ENCODE results near the gene CCDC122.

Gene CCDC122

GRCh38 chr13:43878892-43879754 is at the start of gene CCDC122:
Gene CCDC122, minus strand, starts transcription at chr13:43879740. Its CDS starts 10,364 bp downstream, at chr13:43869376.
- peak; percentile 82 for DNase-seq

DNA sequence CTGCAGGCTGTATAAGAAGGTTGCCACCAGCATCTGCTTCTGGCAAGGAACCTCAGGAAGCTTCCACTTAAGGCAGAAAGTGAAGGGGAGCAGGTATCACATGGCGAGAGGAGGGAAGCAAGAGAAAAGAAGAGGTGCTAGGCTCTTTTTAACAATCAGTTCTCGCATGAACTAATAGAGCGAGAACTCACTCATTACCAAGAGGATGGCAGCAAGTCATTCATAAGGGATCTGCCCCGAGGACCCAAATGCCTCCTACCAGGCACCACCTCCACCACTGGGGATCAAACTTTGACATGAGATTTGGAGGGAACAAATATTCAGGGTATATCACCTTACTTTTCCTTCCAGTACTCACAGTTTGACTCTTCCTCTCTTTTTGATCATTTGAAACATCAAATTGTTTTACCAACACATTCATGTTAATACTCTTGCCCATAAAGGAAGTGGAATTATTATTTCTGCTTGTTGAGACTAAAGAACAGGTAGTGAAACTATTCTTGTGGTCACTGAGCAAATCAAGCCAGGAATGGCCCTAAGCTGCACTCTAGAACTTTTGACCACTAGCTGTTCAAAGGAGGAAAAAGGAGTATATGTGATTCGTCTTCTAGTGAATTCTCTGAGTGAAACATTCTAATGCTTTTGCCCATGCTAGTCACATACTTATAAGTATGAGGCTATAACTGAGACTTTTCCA is 45.2 kb upstream of the CCDC122 start:
- DNase-seq = no peak

DNA sequence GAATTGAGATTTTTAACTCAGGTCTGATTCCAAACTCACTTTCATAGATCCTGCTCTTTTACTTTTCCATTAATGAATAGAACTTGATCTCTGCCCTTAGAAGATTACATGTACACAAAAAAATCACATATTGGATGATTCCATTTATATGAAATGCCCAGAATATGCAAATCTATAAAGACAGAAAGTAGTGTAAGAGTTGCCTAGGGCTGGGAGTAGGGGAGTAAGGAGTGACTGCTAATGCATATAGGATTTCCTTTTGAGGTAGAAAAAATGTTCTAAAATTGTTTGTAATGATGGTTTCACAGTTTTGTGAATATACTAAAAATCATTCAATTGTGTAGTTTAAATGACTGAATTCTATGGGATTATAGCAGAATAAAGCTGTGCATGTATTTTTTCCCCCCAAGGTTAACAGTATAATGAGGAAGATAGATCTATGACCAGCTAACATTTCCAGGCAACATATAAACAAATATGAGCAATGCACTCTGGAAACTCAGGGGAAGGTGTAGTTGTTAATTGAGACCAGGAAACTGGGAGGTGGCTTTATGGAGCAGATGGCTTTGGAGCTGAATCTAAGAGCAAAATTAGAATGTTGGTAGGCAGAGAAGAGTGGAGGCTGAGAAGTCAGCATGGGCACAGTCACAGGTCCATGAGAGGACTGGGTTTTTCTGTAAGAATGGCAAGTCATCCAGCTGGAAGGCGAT is 41.6 kb upstream of the CCDC122 start:
- no peak for DNase-seq

DNA sequence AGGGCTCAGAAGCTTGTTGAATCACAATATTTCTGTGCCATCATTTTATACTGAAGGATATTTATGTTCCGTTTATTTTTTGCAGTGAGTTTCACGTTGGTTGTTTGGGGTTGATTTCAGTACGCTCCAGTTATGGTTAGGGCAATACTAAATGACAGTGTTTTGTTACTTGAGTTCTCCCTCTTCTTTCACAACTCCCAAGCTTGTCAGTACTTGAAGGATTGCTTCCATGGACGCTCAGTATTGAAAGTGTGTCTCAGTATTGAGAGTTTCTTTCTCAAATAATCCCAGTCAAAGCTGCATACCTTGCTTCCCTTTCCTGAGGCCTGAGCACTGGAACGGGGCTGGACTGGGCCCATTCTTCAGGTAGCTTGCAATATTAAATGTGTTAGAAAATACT is 39.1 kb upstream of the CCDC122 start:
- no peak for DNase-seq

- DNase-seq = no peak
These were observed 37.3 kb upstream of the CCDC122 start for GRCh38 chr13:43916828-43917227.

- DNase-seq = no peak
These were observed 35.9 kb upstream of the CCDC122 start for GRCh38 chr13:43915451-43915850.

GRCh38 chr13:43911871-43912270 is 32.3 kb upstream of the CCDC122 start:
- DNase-seq = no peak

- DNase-seq = no peak
These were observed 31.7 kb upstream of the CCDC122 start for GRCh38 chr13:43911278-43911677.

DNA sequence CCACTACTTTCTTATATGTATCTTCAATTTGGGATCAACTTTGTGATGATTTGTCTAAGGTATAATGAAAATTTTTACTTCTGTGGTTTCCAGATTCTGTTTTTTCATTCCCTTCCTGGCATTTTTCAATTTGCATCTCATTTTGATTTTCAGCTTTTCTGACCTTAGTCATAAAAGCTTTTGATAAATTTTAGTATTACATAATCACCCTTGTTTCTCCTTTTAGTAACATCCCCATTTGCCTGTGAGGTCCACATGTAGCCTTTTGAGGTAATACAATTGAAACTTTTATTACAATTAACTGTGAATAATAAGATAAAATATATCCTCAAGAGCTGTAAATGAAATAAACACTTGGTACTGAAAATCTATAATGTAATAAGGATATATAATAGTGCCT is 31.3 kb upstream of the CCDC122 start:
- no peak for DNase-seq

DNA sequence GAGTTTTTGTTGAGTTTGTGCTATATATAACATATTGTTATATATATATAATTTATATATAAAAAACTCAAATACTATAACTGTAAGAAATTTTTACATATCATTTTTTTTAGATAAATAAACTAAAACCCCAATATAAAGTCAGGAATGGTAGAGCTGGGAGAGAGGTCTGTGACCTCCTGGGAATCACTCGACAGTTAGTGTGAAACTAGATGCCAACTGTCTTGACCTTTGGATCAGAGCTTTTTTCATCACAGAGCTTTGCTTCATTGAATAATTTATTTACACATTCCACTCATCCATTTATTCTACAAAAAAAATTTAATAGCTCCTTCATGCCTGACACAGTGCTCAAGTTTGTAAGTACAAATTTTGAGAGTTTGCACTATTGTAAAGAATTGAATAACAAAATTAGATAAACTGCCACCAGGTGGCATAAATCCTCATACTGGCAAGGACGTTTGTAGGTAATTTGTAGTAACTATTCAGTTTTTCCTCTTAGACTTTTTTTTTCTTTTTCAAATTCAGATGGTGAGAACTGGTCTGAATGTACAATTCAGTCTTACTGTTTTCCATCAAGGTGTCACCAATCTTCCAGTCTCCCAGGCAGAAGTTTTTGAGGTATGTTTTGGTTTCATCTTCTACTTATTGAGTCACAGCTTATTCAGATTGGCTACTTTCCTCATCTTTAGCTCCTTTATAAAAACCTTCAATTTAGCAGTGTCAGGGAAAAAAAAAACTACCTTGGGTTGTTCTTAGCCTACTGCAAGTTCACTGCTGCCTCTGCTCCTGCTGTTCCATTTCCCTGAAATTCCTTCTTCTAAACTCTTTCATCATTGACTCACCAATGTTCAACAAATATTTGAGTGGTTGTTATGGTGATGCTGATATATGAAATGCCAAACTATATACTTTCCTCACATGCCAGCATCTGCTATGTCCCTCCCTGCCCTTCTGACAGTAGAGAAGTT is 28.9 kb upstream of the CCDC122 start:
- DNase-seq = peak; percentile 72

GRCh38 chr13:43905435-43906031 is 26.0 kb upstream of the CCDC122 start:
- DNase-seq = peak; percentile 50

DNA sequence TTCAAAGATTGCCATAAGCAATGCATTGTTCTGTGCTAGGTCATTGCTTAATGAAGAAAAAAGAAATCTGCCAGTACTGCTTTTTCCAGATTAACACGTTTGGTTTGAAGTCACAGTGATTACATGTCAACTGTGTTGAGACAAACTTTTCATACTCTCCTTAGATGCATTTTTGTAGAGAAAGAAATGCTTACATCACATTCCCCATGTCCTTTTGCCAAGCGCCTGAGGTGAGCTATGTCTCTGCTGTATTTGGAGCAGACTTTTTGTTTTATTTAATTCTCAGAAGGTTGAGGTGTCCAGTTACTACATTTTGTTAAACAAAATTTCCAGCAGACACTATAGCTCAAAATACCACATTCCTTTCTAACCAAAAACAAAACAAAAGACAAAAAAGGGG is 16.4 kb upstream of the CCDC122 start:
- DNase-seq = no peak

DNA sequence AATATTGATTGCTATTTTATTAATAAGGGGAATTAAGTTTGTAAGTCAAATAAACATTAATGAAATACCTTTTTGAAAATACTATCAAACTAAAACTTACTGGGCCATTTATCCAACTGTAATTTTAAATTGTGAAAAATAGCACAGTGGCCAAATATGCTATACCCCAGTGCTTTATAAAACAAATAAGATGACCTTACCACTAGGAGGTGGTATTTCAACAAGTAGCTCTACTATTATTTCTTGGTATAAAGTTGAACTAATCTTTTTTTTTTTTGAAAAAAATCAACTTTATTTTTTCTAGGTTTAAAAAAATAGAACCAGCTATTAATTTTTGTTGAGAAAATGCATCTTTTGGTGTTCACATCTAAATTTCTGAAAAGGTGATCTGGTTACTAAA is 14.9 kb upstream of the CCDC122 start:
- DNase-seq = no peak

GRCh38 chr13:43884222-43884621 is 4.7 kb upstream of the CCDC122 start:
- no peak for DNase-seq

DNA sequence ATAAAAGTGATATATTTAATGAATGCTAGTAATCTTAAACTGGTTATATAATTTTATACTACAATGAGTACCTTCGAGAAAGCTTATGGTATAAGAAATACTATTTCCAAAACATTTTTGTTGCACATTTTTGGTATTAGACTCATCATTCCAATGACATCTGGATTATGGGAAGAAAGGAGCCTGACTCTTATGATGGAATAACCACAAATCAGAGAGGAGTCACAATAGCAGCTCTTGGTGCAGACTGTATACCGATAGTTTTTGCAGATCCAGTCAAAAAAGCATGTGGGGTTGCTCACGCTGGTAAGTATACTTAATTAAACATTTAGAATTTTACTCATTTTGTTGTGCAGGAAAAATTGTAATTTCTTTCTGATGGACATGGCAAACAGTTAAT is 4.1 kb upstream of the CCDC122 start:
- no peak for DNase-seq

GRCh38 chr13:43881580-43881979 is 2.0 kb upstream of the CCDC122 start:
- DNase-seq = no peak

GRCh38 chr13:43880926-43881325 is 1.4 kb upstream of the CCDC122 start:
- DNase-seq = no peak

DNA sequence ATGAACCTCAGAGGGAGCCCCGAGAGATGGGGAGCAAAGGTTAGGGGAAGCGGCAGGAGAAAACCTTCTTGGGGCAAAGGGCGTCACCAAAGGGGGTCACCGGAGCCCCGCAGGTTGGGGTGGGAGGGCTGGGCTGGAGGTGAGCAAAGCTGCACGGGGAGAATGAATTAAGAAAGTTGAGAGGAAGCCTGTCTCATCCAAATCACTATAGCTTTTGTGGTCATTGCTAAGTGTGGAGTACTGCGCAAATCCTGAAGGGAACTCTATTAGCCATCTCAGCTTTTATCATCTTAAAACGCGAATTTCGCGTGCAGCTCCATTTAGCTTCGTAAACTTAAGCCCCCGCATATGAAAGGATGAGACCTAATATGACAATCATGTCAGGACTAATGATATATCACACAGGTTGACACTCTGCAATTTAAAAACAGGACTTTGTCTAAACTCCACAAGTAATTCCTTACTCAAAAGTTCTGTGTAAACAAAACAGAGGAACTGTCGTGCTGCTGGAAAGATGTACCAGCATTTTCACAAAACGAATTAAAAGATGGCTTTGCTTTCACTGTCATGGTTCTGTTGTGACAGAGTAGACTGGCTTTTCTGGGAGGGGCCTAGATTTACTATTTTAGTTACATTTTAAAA is 795 bp upstream of the CCDC122 start:
- peak; percentile 2 for DNase-seq

GRCh38 chr13:43879755-43880181 is 228 bp upstream of the CCDC122 start, which contains the start of gene LACC1:
Gene LACC1, plus strand, starts transcription at chr13:43879904. Its CDS starts 1,082 bp downstream, at chr13:43880986.
- DNase-seq = peak; percentile 4

DNA sequence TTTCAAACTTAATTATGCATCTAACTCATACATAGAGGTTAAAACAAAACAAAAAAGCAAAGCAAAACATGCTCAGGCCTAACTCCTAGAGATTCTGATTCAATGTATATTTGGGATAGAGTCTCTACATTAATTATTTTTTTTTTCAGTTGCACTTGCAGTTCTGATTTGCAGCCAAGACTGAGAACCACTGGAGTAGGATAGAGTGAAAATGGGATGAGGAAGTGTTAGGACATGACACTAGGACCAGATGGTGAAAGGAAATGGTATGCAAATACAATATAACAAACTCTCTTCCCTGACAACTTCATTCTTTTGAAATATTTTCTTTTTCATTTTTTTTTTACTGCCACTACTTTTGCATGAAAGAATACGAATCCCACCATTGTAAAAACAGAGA is 1.8 kb downstream of the CCDC122 start:
- DNase-seq = no peak

- DNase-seq = no peak
These were observed 2.2 kb downstream of the CCDC122 start for GRCh38 chr13:43877326-43877725.

Measured in NCI-H226 (cell line).